ENCODE data around the gene PRKCH.

PRKCH gene

DNA sequence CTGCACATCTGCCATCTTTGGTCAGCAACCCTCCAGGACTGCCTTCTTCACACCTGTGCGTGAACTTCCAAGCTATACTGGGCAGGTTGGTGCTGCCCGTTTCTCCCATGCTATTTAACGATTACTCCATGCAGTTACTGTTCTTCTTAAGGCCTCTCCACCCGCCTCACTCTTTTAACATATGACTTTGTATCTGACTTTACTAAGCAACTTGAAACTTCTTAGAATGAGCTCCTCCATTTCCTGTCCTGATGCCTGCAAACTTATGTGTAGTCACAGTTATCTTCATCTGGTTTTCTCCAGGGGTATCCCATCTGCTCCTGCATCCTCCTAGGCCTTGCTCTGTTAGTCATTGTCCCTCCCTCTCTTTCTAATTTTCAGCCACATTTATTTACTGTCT lies 35.7 kb downstream of the PRKCH start:
- no peak for TF ChIP-seq PPARA (CRISPR knock-in tag; IDR thresholded peaks at IDR 0.05; ENCODE audit: borderline replicate concordance)
- no peak for TF ChIP-seq ZFP30 (CRISPR knock-in tag; IDR thresholded peaks at IDR 0.05)
- TF ChIP-seq, protein P1, sequence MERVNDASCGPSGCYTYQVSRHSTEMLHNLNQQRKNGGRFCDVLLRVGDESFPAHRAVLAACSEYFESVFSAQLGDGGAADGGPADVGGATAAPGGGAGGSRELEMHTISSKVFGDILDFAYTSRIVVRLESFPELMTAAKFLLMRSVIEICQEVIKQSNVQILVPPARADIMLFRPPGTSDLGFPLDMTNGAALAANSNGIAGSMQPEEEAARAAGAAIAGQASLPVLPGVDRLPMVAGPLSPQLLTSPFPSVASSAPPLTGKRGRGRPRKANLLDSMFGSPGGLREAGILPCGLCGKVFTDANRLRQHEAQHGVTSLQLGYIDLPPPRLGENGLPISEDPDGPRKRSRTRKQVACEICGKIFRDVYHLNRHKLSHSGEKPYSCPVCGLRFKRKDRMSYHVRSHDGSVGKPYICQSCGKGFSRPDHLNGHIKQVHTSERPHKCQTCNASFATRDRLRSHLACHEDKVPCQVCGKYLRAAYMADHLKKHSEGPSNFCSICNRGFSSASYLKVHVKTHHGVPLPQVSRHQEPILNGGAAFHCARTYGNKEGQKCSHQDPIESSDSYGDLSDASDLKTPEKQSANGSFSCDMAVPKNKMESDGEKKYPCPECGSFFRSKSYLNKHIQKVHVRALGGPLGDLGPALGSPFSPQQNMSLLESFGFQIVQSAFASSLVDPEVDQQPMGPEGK (CRISPR knock-in tag; IDR thresholded peaks at IDR 0.05; ENCODE audit: borderline replicate concordance): no peak
- TF ChIP-seq, protein P2, sequence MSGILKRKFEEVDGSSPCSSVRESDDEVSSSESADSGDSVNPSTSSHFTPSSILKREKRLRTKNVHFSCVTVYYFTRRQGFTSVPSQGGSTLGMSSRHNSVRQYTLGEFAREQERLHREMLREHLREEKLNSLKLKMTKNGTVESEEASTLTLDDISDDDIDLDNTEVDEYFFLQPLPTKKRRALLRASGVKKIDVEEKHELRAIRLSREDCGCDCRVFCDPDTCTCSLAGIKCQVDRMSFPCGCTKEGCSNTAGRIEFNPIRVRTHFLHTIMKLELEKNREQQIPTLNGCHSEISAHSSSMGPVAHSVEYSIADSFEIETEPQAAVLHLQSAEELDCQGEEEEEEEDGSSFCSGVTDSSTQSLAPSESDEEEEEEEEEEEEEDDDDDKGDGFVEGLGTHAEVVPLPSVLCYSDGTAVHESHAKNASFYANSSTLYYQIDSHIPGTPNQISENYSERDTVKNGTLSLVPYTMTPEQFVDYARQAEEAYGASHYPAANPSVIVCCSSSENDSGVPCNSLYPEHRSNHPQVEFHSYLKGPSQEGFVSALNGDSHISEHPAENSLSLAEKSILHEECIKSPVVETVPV (CRISPR knock-in tag; IDR thresholded peaks at IDR 0.05): no peak
- TF ChIP-seq CSDC2 (CRISPR knock-in tag; IDR thresholded peaks at IDR 0.05): no peak
- no peak for TF ChIP-seq SNAI2 (CRISPR knock-in tag; IDR thresholded peaks at IDR 0.05)
- no peak for TF ChIP-seq ZNF565 (CRISPR knock-in tag; conservative IDR thresholded peaks at IDR 0.05; ENCODE audit: low read depth)
- no peak for ATAC-seq

DNA sequence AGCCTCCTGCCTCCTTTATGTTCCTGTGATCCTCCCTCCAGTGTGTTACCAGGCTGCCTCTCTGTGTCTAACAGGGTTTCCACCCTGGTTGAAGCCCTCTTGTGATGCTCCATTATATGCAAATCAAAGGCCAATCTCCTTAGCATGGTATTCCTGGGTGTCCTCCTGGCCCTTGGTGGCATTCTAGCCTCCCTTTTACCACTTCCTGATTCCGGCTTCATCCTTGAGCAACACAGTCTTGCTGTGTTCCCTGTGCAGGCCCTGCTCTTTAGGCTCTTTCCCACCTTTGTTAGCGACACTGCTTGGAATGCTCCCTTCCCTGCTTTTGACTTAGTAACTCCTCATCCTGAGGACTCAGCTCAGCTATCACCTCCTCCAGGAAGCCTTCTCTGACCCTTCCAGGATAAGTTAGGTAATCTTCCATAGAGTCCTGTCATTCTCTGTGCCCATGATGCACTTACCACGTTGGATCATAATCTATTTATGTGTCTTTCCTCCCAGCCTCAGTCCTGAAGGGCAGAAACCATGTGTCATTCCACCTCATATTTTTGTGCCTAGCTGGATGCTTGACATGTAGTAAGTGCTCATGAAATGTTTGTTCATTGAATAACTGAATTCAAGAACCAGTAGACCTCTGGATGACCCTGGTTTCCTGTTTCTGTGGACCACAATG lies 37.3 kb downstream of the PRKCH start:
- TF ChIP-seq TOX (CRISPR knock-in tag; IDR thresholded peaks at IDR 0.05; ENCODE audit: borderline replicate concordance) (no peak), PPARA (CRISPR knock-in tag; IDR thresholded peaks at IDR 0.05; ENCODE audit: borderline replicate concordance) (no peak), RARB (CRISPR knock-in tag; IDR thresholded peaks at IDR 0.05) (no peak), BACH2 (CRISPR knock-in tag; IDR thresholded peaks at IDR 0.05; ENCODE audit: borderline replicate concordance) (no peak), ESRRG (CRISPR knock-in tag; IDR thresholded peaks at IDR 0.05) (no peak), ARNTL (CRISPR knock-in tag; IDR thresholded peaks at IDR 0.05; ENCODE audit: borderline replicate concordance, low read depth) (no peak), CSDC2 (CRISPR knock-in tag; IDR thresholded peaks at IDR 0.05) (no peak), SNAI2 (CRISPR knock-in tag; IDR thresholded peaks at IDR 0.05) (no peak), ZFP3 (CRISPR knock-in tag; IDR thresholded peaks at IDR 0.05) (no peak), ZC3H10 (CRISPR knock-in tag; IDR thresholded peaks at IDR 0.05) (no peak), ZNF565 (CRISPR knock-in tag; conservative IDR thresholded peaks at IDR 0.05; ENCODE audit: low read depth) (no peak), GLIS3 (CRISPR knock-in tag; IDR thresholded peaks at IDR 0.05) (no peak), OSR1 (CRISPR knock-in tag; IDR thresholded peaks at IDR 0.05) (no peak), ISL1 (CRISPR knock-in tag; IDR thresholded peaks at IDR 0.05) (no peak), ZFP30 (CRISPR knock-in tag; IDR thresholded peaks at IDR 0.05) (no peak)
- TF ChIP-seq, protein P3, sequence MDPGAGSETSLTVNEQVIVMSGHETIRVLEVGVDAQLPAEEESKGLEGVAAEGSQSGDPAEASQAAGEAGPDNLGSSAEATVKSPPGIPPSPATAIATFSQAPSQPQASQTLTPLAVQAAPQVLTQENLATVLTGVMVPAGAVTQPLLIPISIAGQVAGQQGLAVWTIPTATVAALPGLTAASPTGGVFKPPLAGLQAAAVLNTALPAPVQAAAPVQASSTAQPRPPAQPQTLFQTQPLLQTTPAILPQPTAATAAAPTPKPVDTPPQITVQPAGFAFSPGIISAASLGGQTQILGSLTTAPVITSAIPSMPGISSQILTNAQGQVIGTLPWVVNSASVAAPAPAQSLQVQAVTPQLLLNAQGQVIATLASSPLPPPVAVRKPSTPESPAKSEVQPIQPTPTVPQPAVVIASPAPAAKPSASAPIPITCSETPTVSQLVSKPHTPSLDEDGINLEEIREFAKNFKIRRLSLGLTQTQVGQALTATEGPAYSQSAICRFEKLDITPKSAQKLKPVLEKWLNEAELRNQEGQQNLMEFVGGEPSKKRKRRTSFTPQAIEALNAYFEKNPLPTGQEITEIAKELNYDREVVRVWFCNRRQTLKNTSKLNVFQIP (CRISPR knock-in tag; IDR thresholded peaks at IDR 0.05; ENCODE audit: borderline replicate concordance, low read depth): no peak
- TF ChIP-seq, protein P4, sequence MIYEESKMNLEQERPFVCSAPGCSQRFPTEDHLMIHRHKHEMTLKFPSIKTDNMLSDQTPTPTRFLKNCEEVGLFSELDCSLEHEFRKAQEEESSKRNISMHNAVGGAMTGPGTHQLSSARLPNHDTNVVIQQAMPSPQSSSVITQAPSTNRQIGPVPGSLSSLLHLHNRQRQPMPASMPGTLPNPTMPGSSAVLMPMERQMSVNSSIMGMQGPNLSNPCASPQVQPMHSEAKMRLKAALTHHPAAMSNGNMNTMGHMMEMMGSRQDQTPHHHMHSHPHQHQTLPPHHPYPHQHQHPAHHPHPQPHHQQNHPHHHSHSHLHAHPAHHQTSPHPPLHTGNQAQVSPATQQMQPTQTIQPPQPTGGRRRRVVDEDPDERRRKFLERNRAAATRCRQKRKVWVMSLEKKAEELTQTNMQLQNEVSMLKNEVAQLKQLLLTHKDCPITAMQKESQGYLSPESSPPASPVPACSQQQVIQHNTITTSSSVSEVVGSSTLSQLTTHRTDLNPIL (CRISPR knock-in tag; IDR thresholded peaks at IDR 0.05; ENCODE audit: low read depth): no peak
- TF ChIP-seq, protein P5, sequence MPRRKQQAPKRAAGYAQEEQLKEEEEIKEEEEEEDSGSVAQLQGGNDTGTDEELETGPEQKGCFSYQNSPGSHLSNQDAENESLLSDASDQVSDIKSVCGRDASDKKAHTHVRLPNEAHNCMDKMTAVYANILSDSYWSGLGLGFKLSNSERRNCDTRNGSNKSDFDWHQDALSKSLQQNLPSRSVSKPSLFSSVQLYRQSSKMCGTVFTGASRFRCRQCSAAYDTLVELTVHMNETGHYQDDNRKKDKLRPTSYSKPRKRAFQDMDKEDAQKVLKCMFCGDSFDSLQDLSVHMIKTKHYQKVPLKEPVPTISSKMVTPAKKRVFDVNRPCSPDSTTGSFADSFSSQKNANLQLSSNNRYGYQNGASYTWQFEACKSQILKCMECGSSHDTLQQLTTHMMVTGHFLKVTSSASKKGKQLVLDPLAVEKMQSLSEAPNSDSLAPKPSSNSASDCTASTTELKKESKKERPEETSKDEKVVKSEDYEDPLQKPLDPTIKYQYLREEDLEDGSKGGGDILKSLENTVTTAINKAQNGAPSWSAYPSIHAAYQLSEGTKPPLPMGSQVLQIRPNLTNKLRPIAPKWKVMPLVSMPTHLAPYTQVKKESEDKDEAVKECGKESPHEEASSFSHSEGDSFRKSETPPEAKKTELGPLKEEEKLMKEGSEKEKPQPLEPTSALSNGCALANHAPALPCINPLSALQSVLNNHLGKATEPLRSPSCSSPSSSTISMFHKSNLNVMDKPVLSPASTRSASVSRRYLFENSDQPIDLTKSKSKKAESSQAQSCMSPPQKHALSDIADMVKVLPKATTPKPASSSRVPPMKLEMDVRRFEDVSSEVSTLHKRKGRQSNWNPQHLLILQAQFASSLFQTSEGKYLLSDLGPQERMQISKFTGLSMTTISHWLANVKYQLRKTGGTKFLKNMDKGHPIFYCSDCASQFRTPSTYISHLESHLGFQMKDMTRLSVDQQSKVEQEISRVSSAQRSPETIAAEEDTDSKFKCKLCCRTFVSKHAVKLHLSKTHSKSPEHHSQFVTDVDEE (CRISPR knock-in tag; IDR thresholded peaks at IDR 0.05): no peak
- ATAC-seq: no peak

Measured in SK-N-SH treated with all-trans-retinoic acid at 6 μM for 48 hours (cell line).